ENCODE results near the gene BRWD1. TPM values are rescaled to one million over a fixed set of nuclear protein-coding genes. Genes with fewer than 3 reads are reported as not detected.

Gene BRWD1
- total RNA-seq, 1 donor from 2014 or later = 19.5 TPM

DNA sequence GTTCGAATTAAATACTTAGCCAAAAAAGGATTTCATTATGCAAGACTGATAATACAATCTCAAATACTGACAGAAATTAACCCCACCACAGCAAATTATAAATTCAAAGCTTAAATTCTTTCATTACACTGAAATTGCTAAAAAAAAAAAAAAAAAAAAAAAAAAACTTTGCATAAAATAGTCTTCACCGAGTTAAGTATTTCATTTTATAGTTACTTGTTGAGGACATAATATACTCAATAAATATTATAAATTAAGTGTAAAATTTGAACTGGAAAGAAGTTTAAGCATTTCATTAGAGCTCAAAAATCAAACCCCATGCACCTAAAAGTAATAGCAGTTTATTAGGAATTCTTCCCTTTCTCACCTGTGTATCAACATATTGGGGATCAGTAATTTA, 128.3 kb downstream of the BRWD1 start:
- H3K4me3 ChIP-seq (ENCODE audit: low read depth, low read length) = no peak overlapping the region
- DNase-seq (ENCODE audit: low read depth) = no peak
- TF ChIP-seq, protein P1, sequence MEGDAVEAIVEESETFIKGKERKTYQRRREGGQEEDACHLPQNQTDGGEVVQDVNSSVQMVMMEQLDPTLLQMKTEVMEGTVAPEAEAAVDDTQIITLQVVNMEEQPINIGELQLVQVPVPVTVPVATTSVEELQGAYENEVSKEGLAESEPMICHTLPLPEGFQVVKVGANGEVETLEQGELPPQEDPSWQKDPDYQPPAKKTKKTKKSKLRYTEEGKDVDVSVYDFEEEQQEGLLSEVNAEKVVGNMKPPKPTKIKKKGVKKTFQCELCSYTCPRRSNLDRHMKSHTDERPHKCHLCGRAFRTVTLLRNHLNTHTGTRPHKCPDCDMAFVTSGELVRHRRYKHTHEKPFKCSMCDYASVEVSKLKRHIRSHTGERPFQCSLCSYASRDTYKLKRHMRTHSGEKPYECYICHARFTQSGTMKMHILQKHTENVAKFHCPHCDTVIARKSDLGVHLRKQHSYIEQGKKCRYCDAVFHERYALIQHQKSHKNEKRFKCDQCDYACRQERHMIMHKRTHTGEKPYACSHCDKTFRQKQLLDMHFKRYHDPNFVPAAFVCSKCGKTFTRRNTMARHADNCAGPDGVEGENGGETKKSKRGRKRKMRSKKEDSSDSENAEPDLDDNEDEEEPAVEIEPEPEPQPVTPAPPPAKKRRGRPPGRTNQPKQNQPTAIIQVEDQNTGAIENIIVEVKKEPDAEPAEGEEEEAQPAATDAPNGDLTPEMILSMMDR (conservative IDR thresholded peaks at IDR 0.05; ENCODE audit: low read depth, low read length) = no peak

DNA sequence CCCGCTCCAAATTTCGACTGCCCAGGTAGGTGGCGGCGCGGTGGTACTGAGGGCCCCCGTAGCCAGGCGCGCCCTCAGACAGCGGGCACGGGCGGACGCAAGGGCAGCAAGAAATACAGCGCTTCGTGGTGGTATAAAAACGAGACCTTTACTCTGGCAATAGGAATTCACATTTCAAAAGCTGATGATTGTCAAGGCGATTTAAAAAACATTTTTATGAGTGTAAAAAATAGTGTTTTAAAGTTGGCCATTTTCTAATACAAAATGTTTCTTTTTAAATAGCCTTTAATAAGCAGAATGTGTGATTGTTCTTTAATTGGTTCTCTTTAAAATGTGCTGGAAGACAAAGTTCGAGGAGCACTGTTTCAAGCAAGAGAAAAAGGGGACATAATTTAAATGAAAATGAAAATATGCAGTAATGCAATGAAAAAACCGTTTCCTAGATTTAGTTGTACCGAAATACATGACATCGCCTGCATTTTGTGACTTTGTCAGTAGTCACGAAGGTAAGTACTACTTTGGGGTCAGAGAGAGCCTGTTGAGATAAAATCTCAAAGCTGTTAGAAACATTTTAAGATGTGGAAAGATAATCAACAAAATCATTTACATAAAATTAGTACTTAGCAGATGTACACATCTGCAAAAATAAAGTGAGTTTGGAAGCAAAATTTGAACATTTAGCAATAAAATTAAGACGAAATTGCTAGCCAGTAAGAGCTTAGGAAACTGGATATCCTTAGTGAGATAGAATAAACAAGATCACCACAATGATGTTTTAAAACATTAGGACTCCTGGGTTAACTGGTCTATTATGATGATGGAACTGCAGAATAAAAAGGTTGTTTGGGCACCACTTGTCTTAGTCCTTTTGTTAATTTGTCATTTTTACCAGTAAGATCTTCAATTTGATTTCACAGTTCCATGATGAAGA, 129.1 kb downstream of the BRWD1 start:
- no peak for DNase-seq (ENCODE audit: low read depth)

GRCh38 chr21:39183272-39184049, 130.0 kb downstream of the BRWD1 start, which contains the start of gene PSMG1:
Gene PSMG1, minus strand, starts transcription at chr21:39183451. Its CDS starts 66 bp downstream, at chr21:39183385.
- peak within 1 kb of the TSS; percentile 68 for H3K4me3 ChIP-seq (ENCODE audit: low read depth, low read length)
- TF ChIP-seq, protein P1 (conservative IDR thresholded peaks at IDR 0.05; ENCODE audit: low read depth, low read length) = no peak

More for the DNA sequence above, 129.1 kb downstream of the BRWD1 start:
- TF ChIP-seq, protein P1 (conservative IDR thresholded peaks at IDR 0.05; ENCODE audit: low read depth, low read length) = no peak
- H3K4me3 ChIP-seq (ENCODE audit: low read depth, low read length) = peak overlapping the region; percentile 68

DNA sequence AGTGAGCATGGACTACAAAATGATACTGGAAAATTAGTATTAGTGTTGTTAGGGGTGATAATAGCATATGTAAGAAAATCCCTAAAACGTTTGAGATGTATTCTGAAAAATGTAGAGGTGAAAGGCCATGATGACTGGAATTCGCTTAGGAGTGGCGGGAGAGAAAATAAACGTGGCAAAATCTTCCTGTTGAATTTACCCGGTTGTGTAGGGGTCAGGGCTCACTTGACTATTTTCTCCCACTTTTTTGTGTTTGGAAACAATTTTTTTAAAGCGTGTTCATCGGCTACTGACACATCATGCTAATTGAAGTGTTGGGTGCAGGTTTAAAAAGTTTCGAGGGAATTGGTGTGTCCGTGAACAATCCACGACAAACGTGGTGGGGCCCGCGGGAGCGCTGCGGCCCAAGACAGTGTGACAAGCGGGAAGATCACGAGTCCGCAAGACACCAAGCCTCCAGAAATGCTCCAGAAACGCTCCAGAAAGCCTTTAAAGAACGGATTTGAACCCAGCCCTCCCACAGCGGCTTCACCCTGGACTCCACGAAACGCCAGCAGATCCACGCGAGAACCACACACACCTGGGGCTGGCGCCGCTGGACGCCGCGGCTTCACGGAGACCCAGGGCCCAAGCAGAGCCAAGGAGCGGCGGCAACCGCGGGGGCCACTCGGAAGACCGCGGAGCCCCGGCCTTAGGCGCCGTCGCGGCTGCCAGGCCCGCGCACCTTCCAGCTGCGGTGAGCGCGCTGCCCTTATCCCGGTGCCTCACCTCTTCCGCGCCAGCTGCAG, 130.8 kb downstream of the BRWD1 start:
- no peak for DNase-seq (ENCODE audit: low read depth)

More at GRCh38 chr21:39183272-39184049, 130.0 kb downstream of the BRWD1 start, which contains the start of gene PSMG1:
- DNase-seq (ENCODE audit: low read depth) = no peak

DNA sequence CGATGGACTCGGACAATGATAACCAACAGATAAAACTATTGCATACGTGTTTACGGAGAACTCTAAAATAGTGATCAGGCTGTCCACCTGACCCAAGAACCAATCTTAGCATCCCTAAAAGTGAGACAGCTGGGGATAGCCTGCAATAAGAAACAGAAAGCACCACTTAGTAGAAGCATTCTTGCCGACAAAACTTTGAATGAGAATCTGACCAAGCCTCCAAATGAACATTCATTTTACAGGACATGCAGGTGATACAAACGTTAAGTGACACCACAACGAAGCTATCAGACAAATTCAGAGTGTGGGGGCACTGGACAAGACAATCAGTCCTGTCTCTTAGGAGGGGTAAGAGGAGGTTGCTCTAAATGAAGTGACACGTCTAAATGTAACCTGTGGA, 131.4 kb downstream of the BRWD1 start:
- peak overlapping the region; percentile 68 for H3K4me3 ChIP-seq (ENCODE audit: low read depth, low read length)
- TF ChIP-seq, protein P1 (conservative IDR thresholded peaks at IDR 0.05; ENCODE audit: low read depth, low read length) = no peak
- DNase-seq (ENCODE audit: low read depth) = no peak

More for the DNA sequence above, 130.8 kb downstream of the BRWD1 start:
- TF ChIP-seq, protein P1 (conservative IDR thresholded peaks at IDR 0.05; ENCODE audit: low read depth, low read length) = no peak
- H3K4me3 ChIP-seq (ENCODE audit: low read depth, low read length) = peak overlapping the region; percentile 68

GRCh38 chr21:39181205-39181818, 132.1 kb downstream of the BRWD1 start:
- no peak for DNase-seq (ENCODE audit: low read depth)
- no peak overlapping the region for H3K4me3 ChIP-seq (ENCODE audit: low read depth, low read length)
- TF ChIP-seq, protein P1 (conservative IDR thresholded peaks at IDR 0.05; ENCODE audit: low read depth, low read length) = no peak
